ENCODE data around the gene BCL2.

BCL2 gene

DNA sequence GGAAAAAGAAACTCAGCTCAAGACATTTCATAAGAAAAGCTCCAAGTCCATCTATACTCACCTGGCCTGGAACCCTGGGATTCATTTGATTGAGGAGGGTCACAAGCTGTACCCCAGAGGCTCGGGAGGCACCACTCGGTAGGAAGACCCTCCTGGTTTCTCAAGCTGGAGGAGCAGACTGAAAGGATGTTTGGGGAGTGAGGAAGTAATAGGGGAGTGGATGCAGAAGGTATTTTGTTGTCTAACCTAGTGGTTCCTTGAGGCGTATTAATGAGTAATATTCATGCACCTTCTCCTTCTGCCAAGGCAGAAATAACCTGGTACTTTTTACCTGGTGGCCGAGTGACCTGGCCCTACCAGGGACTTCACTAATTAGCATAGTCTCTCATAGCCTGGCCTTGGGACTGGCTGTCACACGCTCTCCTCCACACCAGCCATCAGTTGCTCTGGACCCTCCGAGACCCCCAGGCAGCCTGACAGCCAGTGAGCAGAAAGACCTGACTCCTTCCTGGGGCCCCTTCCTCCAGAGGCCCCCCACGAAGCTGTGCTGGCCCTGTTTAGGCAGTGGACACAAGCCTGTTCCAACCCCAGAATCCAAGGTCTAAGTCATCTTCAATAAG is 161.4 kb downstream of the BCL2 start:
- DNase-seq (ENCODE audit: low spot score) = no peak
- in situ Hi-C loops (cut with MboI; ENCODE audit: low pct_unique_long_range_greater_than_20kb, low sequenced_read_pairs, unreplicated experiment) = loop anchor here (10.0 kb wide), 1 partner anchor 157 kb away; the partner anchor contains the start of gene BCL2
- TF ChIP-seq CTCF (IDR thresholded peaks at IDR 0.05; ENCODE audit: extremely low read depth, insufficient read depth, missing control alignments) = no peak

DNA sequence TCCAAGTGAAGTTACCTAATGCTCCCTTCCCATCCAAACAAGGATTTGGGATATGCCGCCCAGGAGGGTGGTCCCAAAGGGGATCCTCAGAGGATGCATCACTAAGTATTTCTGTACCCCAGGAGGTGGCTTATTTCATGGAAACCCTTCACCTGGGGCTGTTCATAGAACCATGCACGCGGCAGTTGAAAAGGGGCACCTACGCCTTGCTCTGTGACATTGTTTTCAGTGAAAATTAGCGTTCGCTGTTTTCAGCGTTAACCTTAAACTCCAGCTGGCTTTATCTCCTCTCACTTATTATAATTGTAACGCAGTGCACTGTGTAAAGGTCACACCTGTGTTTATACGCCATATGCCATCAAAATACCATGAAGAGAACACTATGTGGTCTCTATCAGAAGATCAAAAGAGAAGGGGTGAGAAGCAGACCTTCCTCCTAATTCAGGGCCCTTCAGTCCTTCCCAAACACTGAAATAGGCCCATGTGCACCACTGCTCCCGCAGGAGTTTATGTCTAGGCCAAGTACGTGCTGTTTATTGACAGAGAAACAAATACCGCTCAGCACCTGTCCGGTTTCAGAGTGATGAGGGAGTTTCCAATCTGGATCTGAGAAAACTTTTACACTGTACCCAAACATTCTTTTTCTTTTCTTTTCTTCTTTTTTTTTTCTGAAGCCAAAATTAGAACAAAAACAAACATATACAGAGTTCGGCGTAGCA is 162.1 kb downstream of the BCL2 start:
- in situ Hi-C loops (cut with MboI; ENCODE audit: low pct_unique_long_range_greater_than_20kb, low sequenced_read_pairs, unreplicated experiment) = loop anchor here (10.0 kb wide), 1 partner anchor 157 kb away; the partner anchor contains the start of gene BCL2
- TF ChIP-seq CTCF (IDR thresholded peaks at IDR 0.05; ENCODE audit: extremely low read depth, insufficient read depth, missing control alignments) = no peak
- no peak for DNase-seq (ENCODE audit: low spot score)

DNA sequence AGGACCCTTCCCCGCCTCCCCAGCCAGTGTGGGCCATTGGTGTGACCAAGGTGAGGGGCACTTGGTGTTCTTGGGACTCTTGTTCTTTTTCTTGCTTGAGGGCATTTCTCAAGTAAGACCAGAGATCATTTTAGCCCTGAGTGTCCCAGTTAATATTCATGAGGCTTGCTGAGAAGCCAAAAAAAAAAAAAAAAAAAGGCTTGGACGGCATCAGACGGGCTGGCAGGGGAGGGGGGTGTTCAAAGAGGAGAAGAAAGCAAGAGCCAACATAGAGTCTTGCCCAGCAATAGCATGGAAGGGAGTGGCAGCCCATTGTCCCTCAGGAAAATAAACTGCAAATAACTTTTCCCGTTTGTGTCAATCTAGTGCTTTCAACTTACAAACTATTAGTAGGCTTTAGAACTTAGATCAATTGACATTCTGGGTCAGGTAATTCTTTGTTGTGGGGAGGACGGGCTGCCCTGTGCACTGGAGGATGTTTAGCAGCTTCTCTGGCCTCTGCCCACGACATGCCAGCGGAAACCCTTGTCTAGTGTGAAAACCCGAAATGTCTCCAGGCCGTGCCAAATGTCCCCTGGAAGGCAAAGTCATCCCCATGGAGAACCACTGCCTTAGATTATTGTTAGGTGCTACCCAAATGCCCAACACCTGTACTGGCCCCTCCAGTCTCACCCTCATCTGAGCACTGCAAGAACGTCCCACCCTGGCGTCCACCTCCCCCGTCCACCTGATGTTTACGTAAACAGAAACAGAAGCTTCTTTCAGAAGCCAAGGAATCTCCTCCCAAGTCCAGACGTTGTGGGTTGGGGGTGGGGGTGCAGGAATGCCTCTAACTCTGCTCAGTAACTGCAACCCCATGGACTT is 163.4 kb downstream of the BCL2 start:
- in situ Hi-C loops (cut with MboI; ENCODE audit: low pct_unique_long_range_greater_than_20kb, low sequenced_read_pairs, unreplicated experiment) = loop anchor here (10.0 kb wide), 1 partner anchor 159 kb away; the partner anchor contains the start of gene BCL2
- no peak for TF ChIP-seq CTCF (IDR thresholded peaks at IDR 0.05; ENCODE audit: extremely low read depth, insufficient read depth, missing control alignments)
- DNase-seq (ENCODE audit: low spot score) = no peak

DNA sequence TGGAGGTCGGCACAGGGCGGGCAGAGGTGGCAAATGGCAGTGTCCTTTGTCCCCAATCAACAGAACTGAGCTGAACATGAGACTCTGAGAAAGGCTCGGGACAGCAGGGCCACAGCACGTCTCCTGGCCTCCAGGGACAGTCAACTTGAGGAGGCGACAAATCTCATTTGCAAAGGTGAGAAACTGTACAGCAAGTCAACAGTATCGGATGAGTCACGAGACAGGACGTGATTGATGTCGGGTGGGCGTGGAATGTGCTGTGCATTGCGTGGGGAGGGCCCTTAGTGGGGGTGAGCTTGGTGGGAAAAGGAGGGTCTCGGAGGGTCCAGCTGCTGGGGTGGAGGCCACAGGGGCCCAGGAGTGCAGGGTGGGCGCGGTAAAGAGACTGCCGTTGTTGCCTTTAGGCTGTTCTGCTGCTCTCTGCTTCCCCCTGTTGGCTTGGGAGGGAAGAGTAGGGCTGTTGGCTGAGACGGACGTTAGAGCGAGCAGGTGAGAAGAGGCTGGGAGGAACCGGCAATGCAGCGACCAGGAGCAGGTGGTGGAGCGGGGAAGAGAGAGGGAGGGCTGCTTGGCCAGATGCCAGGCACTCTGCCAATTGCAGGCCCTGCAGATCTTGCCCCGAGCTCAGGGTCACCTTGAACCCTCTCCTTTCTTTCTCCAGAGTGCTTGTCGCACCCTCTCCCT is 164.3 kb downstream of the BCL2 start:
- in situ Hi-C loops (cut with MboI; ENCODE audit: low pct_unique_long_range_greater_than_20kb, low sequenced_read_pairs, unreplicated experiment) = loop anchor here (10.0 kb wide), 1 partner anchor 159 kb away; the partner anchor contains the start of gene BCL2
- peak; percentile 59 for DNase-seq (ENCODE audit: low spot score)
- TF ChIP-seq CTCF (IDR thresholded peaks at IDR 0.05; ENCODE audit: extremely low read depth, insufficient read depth, missing control alignments) = peak; percentile 82

- in situ Hi-C loops (cut with MboI; ENCODE audit: low pct_unique_long_range_greater_than_20kb, low sequenced_read_pairs, unreplicated experiment) = loop anchor here (10.0 kb wide), 1 partner anchor 160 kb away; the partner anchor contains the start of gene BCL2
- no peak for TF ChIP-seq CTCF (IDR thresholded peaks at IDR 0.05; ENCODE audit: extremely low read depth, insufficient read depth, missing control alignments)
- DNase-seq (ENCODE audit: low spot score) = no peak
Measured at GRCh38 chr18:63154350-63155152, 165.0 kb downstream of the BCL2 start.

All from GM13977 (cell line).